Liver (tissue), 9 donors: ENCODE results near the gene SUCO. TPM values are rescaled to one million over a fixed set of nuclear protein-coding genes. Genes with fewer than 3 reads are reported as not detected.
"Not testable (repeated sequence)": the region's sequence is repeated elsewhere in the genome, so short reads cannot be mapped to it uniquely, and the experiment has no call there.

Experiments used
- DNase-seq: peaks from one replicate; pipeline ENCODE4 v3.0.0-alpha.2; 2017; ENCODE audit warnings: low spot score
- H3K27ac ChIP-seq, 2 donors: one replicate each; pipeline ENCODE4 v1.7.0; 2013; ENCODE audit warnings: inconsistent platforms in 2 of 2, low read length in 2 of 2, control low read depth in 1 of 2, low read depth in 1 of 2, mild to moderate bottlenecking in 1 of 2
- H3K27me3 ChIP-seq, 4 donors: one replicate each; pipeline versions ENCODE4 v1.6.1 to v1.7.0; 2013; ENCODE audit warnings: low read length in 3 of 4, inconsistent platforms in 1 of 4, mild to moderate bottlenecking in 1 of 4, moderate library complexity in 1 of 4; ENCODE audit not compliant: control insufficient read depth in 4 of 4, insufficient read depth in 4 of 4
- H3K36me3 ChIP-seq, 4 donors: one replicate each; pipeline versions ENCODE4 v1.6.1 to v1.7.0; 2013; ENCODE audit warnings: low read length in 3 of 4, mild to moderate bottlenecking in 3 of 4, low read depth in 1 of 4, moderate library complexity in 1 of 4; ENCODE audit not compliant: control insufficient read depth in 4 of 4, insufficient read depth in 3 of 4
- H3K4me1 ChIP-seq, 4 donors: one replicate each; pipeline versions ENCODE4 v1.6.1 to v1.7.0; 2013; ENCODE audit warnings: low read length in 3 of 4, mild to moderate bottlenecking in 3 of 4, moderate library complexity in 1 of 4; ENCODE audit not compliant: control insufficient read depth in 4 of 4, insufficient read depth in 4 of 4
- H3K4me3 ChIP-seq, 3 donors: one replicate each; pipeline versions ENCODE4 v1.6.1 to v1.7.0; 2013; ENCODE audit warnings: low read length in 3 of 3, control low read depth in 1 of 3, low read depth in 1 of 3, mild to moderate bottlenecking in 1 of 3
- H3K9ac ChIP-seq, 2 donors: one replicate each; pipeline ENCODE4 v1.7.0; 2013; ENCODE audit warnings: low read length in 2 of 2, mild to moderate bottlenecking in 2 of 2, moderate library complexity in 2 of 2, control low read depth in 1 of 2, low read depth in 1 of 2
- H3K9me3 ChIP-seq, 4 donors: one replicate each; pipeline versions ENCODE4 v1.6.1 to v1.7.0; 2013; ENCODE audit warnings: low read length in 3 of 4; ENCODE audit not compliant: control insufficient read depth in 4 of 4
- EGR1 ChIP-seq, 2 donors: IDR thresholded peaks; 2 replicates each; pipeline ENCODE4 v1.6.1; 2016 to 2018; ENCODE audit warnings: antibody characterized with exemption in 2 of 2, low read depth in 2 of 2
- FOXA2 ChIP-seq: IDR thresholded peaks from 2 replicates; pipeline ENCODE4 v1.6.1; 2016; ENCODE audit warnings: antibody characterized with exemption
- HNF4A ChIP-seq, 2 donors: conservative IDR thresholded peaks; 2 replicates each; pipeline ENCODE4 v1.6.1; 2016; ENCODE audit warnings: antibody characterized with exemption in 2 of 2, mild to moderate bottlenecking in 2 of 2
- JUND ChIP-seq, 2 donors: IDR thresholded peaks; 2 replicates each; pipeline ENCODE4 v1.6.1; 2016; ENCODE audit warnings: antibody characterized with exemption in 2 of 2
- NR2F2 ChIP-seq: IDR thresholded peaks from 2 replicates; pipeline ENCODE4 v1.6.1; 2016; ENCODE audit warnings: antibody characterized with exemption
- RAD21 ChIP-seq, 2 donors: IDR thresholded peaks; 2 replicates each; pipeline ENCODE4 v1.6.1; 2016; ENCODE audit warnings: antibody characterized with exemption in 2 of 2, mild to moderate bottlenecking in 2 of 2
- RXRA ChIP-seq, 2 donors: IDR thresholded peaks; 2 replicates each; pipeline ENCODE4 v1.6.1; 2017 to 2018; ENCODE audit warnings: antibody characterized with exemption in 2 of 2, mild to moderate bottlenecking in 1 of 2
- SP1 ChIP-seq: IDR thresholded peaks from 2 replicates; pipeline ENCODE4 v1.6.1; 2018; ENCODE audit warnings: antibody characterized with exemption, mild to moderate bottlenecking
- TAF1 ChIP-seq: conservative IDR thresholded peaks from 2 replicates; pipeline ENCODE4 v1.6.1; 2016; ENCODE audit warnings: antibody characterized with exemption, mild to moderate bottlenecking
- YY1 ChIP-seq: IDR thresholded peaks from 2 replicates; pipeline ENCODE4 v1.6.1; 2016; ENCODE audit warnings: antibody characterized with exemption, mild to moderate bottlenecking
- WGBS: extraction: QIAGEN DNeasy Blood & Tissue Kit; methylation state at CpG from one replicate; pipeline ENCODE4 v1.1.7; 2013; 5-methylcytosine and 5-hydroxymethylcytosine counted together
- polyA plus RNA-seq, 2 donors: library from polyadenylated mRNA; stranded (reverse) in 1 of 2; unstranded in 1 of 2; fragments of 200-250 nt in 1 of 2; fragments of >200 nt in 1 of 2; fragmentation: Nextera tagmentation in 1 of 2; extraction: Ambion mirVana in 1 of 2; gene quantifications; one replicate each; pipeline versions ENCODE4 v1.2.1 to v1.2.3, GENCODE V29; 2013 to 2015
- total RNA-seq, 2 donors: library from RNA; depleted of rRNA; stranded (reverse); fragments of >200 nt; gene quantifications; one replicate each; pipeline ENCODE4 v1.2.3, GENCODE V29; 2014
- TF ChIP-seq, protein P1 (sequence below): IDR thresholded peaks from 2 replicates; pipeline ENCODE4 v1.6.1; 2016; ENCODE audit warnings: antibody characterized with exemption
- TF ChIP-seq, protein P2 (sequence below): IDR thresholded peaks from 2 replicates; pipeline ENCODE4 v1.6.1; 2016; ENCODE audit warnings: antibody characterized with exemption
- TF ChIP-seq, protein P3 (sequence below): IDR thresholded peaks from 2 replicates; pipeline ENCODE4 v1.6.1; 2016; ENCODE audit warnings: antibody characterized with exemption
- TF ChIP-seq, protein P4 (sequence below): fragments of 150-350 bp; IDR thresholded peaks from 2 replicates; pipeline ENCODE4 v1.5.1; 2017; ENCODE audit warnings: improper control_type of control experiment, low read depth, low read length; ENCODE audit not compliant: missing input control
- TF ChIP-seq, protein P5 (sequence below): IDR thresholded peaks from 2 replicates; pipeline ENCODE4 v1.6.1; 2016; ENCODE audit warnings: antibody characterized with exemption, mild to moderate bottlenecking
- donor health status: healthy.
- donor health status: healthy.
- donor health status: healthy.
- donor health status: healthy.
- donor health status: healthy.

Gene SUCO
- total and polyA plus RNA-seq, 4 donors = 2.8 to 38.1 (median 8.5) TPM

DNA sequence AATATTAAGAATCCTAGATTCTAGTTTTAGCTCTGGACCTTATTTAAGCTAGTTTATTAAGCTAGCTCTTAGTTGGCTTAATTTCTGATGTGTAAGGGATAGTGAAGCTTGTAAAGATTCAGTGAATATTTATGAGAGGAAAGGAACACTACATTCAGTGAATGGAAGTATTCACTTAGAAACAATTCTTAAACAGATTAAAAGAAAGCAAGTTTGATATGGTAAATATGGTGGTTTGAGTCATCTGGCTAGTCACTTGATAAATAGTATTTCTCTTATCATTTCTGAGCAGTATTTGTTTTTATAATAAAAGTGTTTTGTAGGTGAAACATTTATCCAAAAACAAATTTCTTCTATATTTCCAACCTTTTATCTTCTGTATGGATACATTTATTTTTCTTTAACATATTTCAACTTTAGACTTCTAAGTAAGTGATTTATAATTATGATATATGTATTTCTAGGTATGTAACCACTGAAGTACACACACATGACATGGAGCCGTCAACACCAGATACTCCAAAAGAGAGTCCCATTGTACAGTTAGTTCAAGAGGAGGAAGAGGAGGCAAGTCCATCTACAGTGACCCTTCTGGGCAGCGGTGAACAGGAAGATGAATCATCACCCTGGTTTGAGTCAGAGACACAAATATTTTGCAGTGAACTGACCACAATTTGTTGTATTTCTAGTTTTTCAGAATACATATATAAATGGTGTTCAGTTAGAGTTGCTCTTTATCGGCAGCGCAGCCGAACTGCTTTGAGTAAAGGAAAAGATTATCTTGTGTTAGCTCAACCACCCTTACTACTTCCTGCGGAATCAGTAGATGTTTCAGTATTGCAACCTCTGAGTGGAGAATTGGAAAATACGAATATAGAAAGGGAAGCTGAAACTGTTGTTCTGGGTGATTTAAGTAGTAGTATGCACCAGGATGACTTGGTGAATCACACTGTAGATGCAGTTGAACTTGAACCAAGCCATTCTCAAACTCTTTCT lies 55.6 kb downstream of the SUCO start:
- Histone ChIP-seq H3K9ac (no peak overlapping the region), H3K36me3 (peaks cover 5 to 22% (median 19%) of the 10 kb centered on the region in 4 donors), H3K27ac (no peak overlapping the region), H3K27me3 (no peaks in the 10 kb centered on the region), H3K4me3 (no peak overlapping the region), H3K9me3 (no peaks in the 10 kb centered on the region), H3K4me1 (no peaks in the 10 kb centered on the region)
- DNase-seq = no peak
- no peak for TF ChIP-seq JUND (IDR thresholded peaks at IDR 0.05)
- TF ChIP-seq NR2F2 = no peak
- TF ChIP-seq TAF1 = no peak
- TF ChIP-seq, protein P1, sequence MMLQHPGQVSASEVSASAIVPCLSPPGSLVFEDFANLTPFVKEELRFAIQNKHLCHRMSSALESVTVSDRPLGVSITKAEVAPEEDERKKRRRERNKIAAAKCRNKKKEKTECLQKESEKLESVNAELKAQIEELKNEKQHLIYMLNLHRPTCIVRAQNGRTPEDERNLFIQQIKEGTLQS = no peak
- TF ChIP-seq, protein P2, sequence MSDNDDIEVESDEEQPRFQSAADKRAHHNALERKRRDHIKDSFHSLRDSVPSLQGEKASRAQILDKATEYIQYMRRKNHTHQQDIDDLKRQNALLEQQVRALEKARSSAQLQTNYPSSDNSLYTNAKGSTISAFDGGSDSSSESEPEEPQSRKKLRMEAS = no peak
- no peak for TF ChIP-seq YY1
- no peak for TF ChIP-seq RXRA (IDR thresholded peaks at IDR 0.05)
- TF ChIP-seq FOXA2 = no peak
- TF ChIP-seq HNF4A (conservative IDR thresholded peaks at IDR 0.05) = no peak
- no peak for TF ChIP-seq EGR1 (IDR thresholded peaks at IDR 0.05; ENCODE audit: low read depth in 2 of 2)
- TF ChIP-seq, protein P3, sequence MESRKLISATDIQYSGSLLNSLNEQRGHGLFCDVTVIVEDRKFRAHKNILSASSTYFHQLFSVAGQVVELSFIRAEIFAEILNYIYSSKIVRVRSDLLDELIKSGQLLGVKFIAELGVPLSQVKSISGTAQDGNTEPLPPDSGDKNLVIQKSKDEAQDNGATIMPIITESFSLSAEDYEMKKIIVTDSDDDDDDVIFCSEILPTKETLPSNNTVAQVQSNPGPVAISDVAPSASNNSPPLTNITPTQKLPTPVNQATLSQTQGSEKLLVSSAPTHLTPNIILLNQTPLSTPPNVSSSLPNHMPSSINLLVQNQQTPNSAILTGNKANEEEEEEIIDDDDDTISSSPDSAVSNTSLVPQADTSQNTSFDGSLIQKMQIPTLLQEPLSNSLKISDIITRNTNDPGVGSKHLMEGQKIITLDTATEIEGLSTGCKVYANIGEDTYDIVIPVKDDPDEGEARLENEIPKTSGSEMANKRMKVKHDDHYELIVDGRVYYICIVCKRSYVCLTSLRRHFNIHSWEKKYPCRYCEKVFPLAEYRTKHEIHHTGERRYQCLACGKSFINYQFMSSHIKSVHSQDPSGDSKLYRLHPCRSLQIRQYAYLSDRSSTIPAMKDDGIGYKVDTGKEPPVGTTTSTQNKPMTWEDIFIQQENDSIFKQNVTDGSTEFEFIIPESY = no peak
- TF ChIP-seq RAD21 (IDR thresholded peaks at IDR 0.05) = no peak
- 85% methylated on average over 7 of the region's 7 CpGs for WGBS

DNA sequence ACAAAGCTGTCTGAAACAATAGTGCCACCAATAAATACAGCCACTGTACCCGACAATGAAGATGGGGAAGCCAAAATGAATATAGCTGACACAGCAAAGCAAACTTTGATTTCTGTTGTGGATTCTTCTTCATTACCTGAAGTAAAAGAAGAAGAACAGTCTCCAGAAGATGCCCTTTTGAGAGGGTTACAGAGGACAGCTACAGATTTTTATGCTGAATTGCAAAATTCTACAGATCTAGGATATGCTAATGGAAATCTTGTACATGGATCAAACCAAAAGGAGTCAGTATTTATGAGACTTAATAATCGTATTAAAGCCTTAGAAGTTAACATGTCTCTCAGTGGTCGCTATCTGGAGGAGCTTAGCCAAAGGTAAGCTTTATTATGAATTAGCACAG lies 56.6 kb downstream of the SUCO start:
- 96% methylated on average over 3 of the region's 3 CpGs for WGBS

DNA sequence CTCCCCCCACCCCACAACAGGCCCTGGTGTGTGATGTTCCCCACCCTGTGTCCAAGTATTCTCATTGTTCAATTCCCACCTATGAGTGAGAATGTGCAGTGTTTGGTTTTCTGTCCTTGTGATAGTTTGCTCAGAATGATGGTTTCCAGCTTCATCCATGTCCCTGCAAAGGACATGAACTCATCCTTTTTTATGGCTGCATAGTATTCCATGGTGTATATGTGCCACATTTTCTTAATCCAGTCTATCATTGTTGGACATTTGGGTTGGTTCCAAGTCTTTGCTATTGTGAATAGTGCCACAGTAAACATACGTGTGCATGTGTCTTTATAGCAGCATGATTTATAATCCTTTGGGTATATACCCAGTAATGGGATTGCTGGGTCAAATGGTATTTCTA lies 58.5 kb downstream of the SUCO start:
- H3K4me3 ChIP-seq, H3K9ac ChIP-seq, H3K4me1 ChIP-seq, DNase-seq, H3K9me3 ChIP-seq, H3K27me3 ChIP-seq, H3K27ac ChIP-seq: not testable (repeated sequence)
- WGBS = no CpG with 5 or more reads among the region's 1 CpG
- peaks cover 5 to 24% (median 19%) of the 10 kb centered on the region in 4 donors for H3K36me3 ChIP-seq

More for the DNA sequence above, 56.6 kb downstream of the SUCO start:
- no peak for DNase-seq
- H3K9me3 ChIP-seq = no peaks in the 10 kb centered on the region
- no peak overlapping the region for H3K9ac ChIP-seq
- H3K4me1 ChIP-seq = no peaks in the 10 kb centered on the region
- H3K27ac ChIP-seq = no peak overlapping the region
- H3K27me3 ChIP-seq = no peaks in the 10 kb centered on the region
- peaks cover 5 to 22% (median 19%) of the 10 kb centered on the region in 4 donors for H3K36me3 ChIP-seq
- H3K4me3 ChIP-seq = no peak overlapping the region
- TF ChIP-seq JUND (IDR thresholded peaks at IDR 0.05) (no peak), YY1 (no peak), SP1 (no peak), EGR1 (IDR thresholded peaks at IDR 0.05; ENCODE audit: low read depth in 2 of 2) (no peak), FOXA2 (no peak)
- TF ChIP-seq, protein P4, sequence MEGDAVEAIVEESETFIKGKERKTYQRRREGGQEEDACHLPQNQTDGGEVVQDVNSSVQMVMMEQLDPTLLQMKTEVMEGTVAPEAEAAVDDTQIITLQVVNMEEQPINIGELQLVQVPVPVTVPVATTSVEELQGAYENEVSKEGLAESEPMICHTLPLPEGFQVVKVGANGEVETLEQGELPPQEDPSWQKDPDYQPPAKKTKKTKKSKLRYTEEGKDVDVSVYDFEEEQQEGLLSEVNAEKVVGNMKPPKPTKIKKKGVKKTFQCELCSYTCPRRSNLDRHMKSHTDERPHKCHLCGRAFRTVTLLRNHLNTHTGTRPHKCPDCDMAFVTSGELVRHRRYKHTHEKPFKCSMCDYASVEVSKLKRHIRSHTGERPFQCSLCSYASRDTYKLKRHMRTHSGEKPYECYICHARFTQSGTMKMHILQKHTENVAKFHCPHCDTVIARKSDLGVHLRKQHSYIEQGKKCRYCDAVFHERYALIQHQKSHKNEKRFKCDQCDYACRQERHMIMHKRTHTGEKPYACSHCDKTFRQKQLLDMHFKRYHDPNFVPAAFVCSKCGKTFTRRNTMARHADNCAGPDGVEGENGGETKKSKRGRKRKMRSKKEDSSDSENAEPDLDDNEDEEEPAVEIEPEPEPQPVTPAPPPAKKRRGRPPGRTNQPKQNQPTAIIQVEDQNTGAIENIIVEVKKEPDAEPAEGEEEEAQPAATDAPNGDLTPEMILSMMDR = no peak
- TF ChIP-seq, protein P5, sequence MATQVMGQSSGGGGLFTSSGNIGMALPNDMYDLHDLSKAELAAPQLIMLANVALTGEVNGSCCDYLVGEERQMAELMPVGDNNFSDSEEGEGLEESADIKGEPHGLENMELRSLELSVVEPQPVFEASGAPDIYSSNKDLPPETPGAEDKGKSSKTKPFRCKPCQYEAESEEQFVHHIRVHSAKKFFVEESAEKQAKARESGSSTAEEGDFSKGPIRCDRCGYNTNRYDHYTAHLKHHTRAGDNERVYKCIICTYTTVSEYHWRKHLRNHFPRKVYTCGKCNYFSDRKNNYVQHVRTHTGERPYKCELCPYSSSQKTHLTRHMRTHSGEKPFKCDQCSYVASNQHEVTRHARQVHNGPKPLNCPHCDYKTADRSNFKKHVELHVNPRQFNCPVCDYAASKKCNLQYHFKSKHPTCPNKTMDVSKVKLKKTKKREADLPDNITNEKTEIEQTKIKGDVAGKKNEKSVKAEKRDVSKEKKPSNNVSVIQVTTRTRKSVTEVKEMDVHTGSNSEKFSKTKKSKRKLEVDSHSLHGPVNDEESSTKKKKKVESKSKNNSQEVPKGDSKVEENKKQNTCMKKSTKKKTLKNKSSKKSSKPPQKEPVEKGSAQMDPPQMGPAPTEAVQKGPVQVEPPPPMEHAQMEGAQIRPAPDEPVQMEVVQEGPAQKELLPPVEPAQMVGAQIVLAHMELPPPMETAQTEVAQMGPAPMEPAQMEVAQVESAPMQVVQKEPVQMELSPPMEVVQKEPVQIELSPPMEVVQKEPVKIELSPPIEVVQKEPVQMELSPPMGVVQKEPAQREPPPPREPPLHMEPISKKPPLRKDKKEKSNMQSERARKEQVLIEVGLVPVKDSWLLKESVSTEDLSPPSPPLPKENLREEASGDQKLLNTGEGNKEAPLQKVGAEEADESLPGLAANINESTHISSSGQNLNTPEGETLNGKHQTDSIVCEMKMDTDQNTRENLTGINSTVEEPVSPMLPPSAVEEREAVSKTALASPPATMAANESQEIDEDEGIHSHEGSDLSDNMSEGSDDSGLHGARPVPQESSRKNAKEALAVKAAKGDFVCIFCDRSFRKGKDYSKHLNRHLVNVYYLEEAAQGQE = no peak

DNA sequence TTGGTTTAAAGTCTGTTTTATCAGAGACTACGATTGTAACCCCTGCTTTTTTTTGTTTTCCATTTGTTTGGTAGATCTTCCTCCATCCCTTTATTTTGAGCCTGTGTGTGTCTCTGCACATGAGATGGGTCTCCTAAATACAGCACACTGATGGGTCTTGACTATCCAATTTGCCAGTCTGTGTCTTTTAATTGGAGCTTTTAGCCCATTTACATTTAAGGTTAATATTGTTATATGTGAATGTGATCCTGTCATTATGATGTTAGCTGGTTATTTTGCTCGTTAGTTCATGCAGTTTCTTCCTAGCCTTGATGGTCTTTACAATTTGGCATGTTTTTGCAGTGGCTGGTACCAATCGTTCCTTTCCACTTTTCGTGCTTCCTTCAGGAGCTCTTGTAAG lies 62.1 kb downstream of the SUCO start:
- peaks cover 2 to 19% (median 7%) of the 10 kb centered on the region in 4 donors for H3K36me3 ChIP-seq
- 96% methylated on average over 4 of the region's 4 CpGs for WGBS

More for the DNA sequence above, 62.1 kb downstream of the SUCO start:
- H3K9me3 ChIP-seq, H3K4me1 ChIP-seq, H3K27me3 ChIP-seq, DNase-seq, H3K27ac ChIP-seq, H3K4me3 ChIP-seq, H3K9ac ChIP-seq: not testable (repeated sequence)
